Measurements from ENCODE around the gene FUCA1. TPM values are rescaled to one million over a fixed set of nuclear protein-coding genes. Genes with fewer than 3 reads are reported as not detected.
A peak's percentile ranks its signal among the peaks of the same experiment; 100 is the strongest.
"Not testable (repeated sequence)": the region's sequence is repeated elsewhere in the genome, so short reads cannot be mapped to it uniquely, and the experiment has no call there.

FUCA1 gene
- total RNA-seq, 2 experiments from 2014 or later: 4.6 to 4.8 TPM

DNA sequence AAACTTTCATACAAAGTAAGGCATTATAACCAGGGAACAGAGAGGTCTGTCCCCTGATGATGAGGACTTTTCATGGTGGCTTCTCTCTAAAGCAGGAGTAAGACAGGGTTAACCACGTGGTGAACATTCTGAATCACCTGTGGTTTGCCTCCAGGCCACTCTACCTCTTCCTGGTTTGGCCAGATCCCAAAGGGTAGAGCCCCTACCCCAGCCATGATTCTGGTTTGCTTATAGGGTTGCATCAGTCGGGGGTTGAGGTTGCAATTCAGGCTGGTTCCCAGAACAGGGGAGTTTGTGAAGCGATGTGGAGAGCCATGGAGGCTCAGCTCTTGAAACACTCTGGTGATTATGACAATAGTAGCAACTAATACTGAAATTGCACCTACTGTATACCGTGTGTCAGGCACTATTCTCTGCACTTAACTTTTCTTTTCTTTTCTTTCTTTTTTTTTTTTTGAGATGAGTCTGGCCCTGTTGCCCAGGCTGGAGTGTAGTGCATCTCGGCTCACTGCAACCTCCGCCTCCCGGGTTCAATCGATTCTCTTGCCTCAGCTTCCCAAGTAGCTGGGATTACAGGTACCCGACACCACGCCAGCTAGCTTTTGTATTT, 36.8 kb upstream of the FUCA1 start:
- no peaks in the 10 kb centered on the region for H3K9me3 Mint-ChIP-seq
- H3K4me3 Mint-ChIP-seq: no peak overlapping the region
- intact Hi-C loops (cut with micrococcal nuclease): no loop called here
- POLR2A ChIA-PET: interaction anchor here (0.6 kb wide), 1 partner anchor 103 kb away, joined by 3 read pairs; no protein-coding TSS in a partner anchor
- H3K4me1 Mint-ChIP-seq (ENCODE audit: low read depth): peaks cover 36% of the 10 kb centered on the region
- TF ChIP-seq, protein P1, sequence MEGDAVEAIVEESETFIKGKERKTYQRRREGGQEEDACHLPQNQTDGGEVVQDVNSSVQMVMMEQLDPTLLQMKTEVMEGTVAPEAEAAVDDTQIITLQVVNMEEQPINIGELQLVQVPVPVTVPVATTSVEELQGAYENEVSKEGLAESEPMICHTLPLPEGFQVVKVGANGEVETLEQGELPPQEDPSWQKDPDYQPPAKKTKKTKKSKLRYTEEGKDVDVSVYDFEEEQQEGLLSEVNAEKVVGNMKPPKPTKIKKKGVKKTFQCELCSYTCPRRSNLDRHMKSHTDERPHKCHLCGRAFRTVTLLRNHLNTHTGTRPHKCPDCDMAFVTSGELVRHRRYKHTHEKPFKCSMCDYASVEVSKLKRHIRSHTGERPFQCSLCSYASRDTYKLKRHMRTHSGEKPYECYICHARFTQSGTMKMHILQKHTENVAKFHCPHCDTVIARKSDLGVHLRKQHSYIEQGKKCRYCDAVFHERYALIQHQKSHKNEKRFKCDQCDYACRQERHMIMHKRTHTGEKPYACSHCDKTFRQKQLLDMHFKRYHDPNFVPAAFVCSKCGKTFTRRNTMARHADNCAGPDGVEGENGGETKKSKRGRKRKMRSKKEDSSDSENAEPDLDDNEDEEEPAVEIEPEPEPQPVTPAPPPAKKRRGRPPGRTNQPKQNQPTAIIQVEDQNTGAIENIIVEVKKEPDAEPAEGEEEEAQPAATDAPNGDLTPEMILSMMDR (IDR thresholded peaks at IDR 0.05): no peak
- no peaks in the 10 kb centered on the region for H3K36me3 Mint-ChIP-seq (ENCODE audit: low read depth)
- peak; percentile 83 for DNase-seq
- ATAC-seq: peak; percentile 79
- no peaks in the 10 kb centered on the region for H3K27me3 Mint-ChIP-seq
- peak overlapping the region; percentile 37 for H3K27ac Mint-ChIP-seq
- CTCF ChIA-PET: interaction anchor here (1.3 to 1.6 kb wide), 2 partner anchors 95 to 133 kb away, joined by 3 to 4 read pairs; no protein-coding TSS in a partner anchor

DNA sequence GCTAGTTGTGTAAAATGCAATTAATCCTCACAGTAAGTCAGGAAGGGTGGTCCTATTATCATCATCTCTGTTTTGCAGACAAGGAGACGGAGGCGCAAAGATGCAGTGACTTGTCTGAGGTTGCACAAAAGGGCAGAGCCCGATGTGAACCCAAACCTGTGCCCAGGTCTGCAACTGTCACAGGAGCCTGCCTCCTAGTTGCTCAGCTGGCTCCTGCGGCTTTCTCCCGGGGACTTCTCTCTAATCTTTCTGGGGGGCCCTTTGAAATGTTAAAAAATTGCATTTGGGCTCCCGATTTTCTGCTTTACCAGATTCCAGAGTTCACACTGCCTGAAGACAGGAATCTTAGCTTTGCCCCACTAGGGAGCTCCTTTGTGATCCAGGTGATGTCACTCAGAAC, 35.7 kb upstream of the FUCA1 start:
- CTCF ChIA-PET: interaction anchor here (1.0 to 1.2 kb wide), 2 partner anchors 13 to 92 kb away, joined by 3 to 9 read pairs; no protein-coding TSS in a partner anchor
- peaks cover 33% of the 10 kb centered on the region for H3K4me1 Mint-ChIP-seq (ENCODE audit: low read depth)
- no peaks in the 10 kb centered on the region for H3K36me3 Mint-ChIP-seq (ENCODE audit: low read depth)
- H3K9me3 Mint-ChIP-seq: no peaks in the 10 kb centered on the region
- intact Hi-C loops (cut with micrococcal nuclease): no loop called here
- H3K4me3 Mint-ChIP-seq: no peak overlapping the region
- TF ChIP-seq, protein P1 (IDR thresholded peaks at IDR 0.05): no peak
- no peak for ATAC-seq
- no peak overlapping the region for H3K27ac Mint-ChIP-seq
- H3K27me3 Mint-ChIP-seq: no peaks in the 10 kb centered on the region
- POLR2A ChIA-PET: interaction anchor here (0.6 to 1.3 kb wide), 2 partner anchors 9 to 77 kb away, joined by 3 to 5 read pairs; partner anchors contain the start of gene CNR2
- no peak for DNase-seq

DNA sequence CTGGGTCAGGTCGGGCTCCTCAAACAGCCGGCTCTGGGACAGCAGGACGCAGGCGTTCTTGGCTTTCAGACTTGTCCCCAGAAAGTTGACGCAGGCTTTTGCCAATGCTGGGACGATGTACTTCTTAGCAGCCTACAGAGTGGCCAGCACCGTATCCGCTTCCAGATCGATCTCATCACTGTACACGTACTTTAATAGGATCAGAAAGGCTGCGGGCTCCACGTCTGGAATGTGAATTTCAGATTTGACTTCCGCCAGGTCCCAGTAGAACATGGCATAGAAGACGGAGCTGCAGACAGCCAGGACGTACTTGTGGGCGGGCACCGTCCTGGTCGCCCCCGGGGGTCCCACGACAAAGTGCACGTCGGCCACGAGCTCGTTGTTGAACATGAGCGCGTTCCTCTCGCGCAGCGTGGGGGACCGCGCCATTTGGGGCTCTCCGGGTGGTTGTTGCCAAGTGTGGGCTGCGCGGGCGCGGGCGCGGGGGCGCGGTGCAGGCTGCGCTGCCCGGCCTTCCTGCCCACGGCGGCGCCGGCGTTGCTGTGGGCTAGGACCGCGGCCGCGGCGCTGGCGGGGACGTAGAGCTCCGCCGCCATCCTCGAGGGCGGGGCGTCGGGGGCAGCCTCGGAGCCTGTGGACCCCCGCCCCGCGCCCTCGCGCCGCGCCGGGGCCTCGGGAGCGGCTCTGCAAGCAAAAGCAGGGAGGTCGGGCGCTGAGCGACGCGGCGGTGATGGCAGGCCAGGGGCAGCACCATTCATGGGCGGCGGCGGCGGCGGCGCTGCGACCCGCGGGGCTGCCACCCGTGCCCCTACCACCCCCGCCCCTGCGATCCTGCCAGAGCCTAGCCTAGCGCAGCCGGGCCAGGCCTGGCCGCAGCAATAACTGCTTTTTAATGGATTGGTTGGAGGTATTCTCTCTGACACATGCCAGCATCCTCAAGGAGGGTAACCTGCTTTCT, 34.5 kb upstream of the FUCA1 start:
- H3K4me3 Mint-ChIP-seq: no peak overlapping the region

DNA sequence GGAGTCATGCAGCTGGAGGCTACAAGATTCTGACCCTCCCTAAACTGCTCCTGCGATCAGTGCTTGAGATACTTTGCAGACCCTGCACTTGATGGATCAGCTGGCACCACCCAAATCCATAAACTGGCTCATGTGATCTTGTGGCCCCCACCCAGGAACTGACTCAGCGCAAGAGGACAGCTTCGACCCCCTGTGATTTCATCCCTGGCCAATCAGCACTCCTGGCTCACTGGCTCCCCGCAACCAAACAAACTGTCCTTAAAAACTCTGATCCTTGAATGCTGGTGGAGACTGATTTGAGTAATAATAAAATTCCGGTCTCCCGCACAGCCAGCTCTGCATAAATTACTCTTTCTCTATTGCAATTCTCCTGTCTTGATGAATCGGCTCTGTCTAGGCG, 31.9 kb upstream of the FUCA1 start:
- POLR2A ChIA-PET; ATAC-seq; H3K36me3 Mint-ChIP-seq (ENCODE audit: low read depth); H3K27me3 Mint-ChIP-seq; H3K4me3 Mint-ChIP-seq; H3K27ac Mint-ChIP-seq; DNase-seq; H3K9me3 Mint-ChIP-seq; intact Hi-C loops (cut with micrococcal nuclease): not testable (repeated sequence)
- H3K4me1 Mint-ChIP-seq (ENCODE audit: low read depth): peaks cover 24% of the 10 kb centered on the region
- CTCF ChIA-PET: interaction anchor here (0.8 kb wide), 1 partner anchor 17 kb away, joined by 3 read pairs; no protein-coding TSS in a partner anchor

More for the DNA sequence above, 34.5 kb upstream of the FUCA1 start:
- TF ChIP-seq, protein P1 (IDR thresholded peaks at IDR 0.05): no peak
- POLR2A ChIA-PET: no interaction called here
- Mint-ChIP-seq H3K4me1 (ENCODE audit: low read depth) (peaks cover 26% of the 10 kb centered on the region), H3K9me3 (no peaks in the 10 kb centered on the region), H3K27ac (no peak overlapping the region), H3K27me3 (no peaks in the 10 kb centered on the region), H3K36me3 (ENCODE audit: low read depth) (no peaks in the 10 kb centered on the region)
- DNase-seq: no peak
- CTCF ChIA-PET: no interaction called here
- intact Hi-C loops (cut with micrococcal nuclease): no loop called here
- no peak for ATAC-seq

DNA sequence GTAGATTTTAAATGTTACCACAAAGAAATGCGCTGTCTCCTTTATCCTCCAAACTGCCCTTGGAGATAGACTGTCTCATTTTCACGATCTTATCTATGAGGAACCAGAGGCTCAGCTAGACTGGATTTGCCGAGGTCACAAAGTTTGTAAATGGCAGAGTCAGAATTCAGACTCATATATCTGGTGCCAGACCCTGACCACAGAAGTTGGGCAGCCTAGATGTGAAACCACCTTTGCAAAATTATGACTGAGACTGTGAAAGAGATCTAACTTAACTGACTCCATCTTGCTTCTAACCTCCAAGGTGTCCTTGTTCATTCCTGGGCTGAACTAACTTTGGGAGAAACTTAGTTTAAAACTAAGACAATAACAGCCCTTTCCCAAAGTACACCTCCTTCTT, 31.0 kb upstream of the FUCA1 start:
- TF ChIP-seq, protein P1 (IDR thresholded peaks at IDR 0.05): no peak
- DNase-seq (peak; percentile 52), ATAC-seq (peak; percentile 65)
- intact Hi-C loops (cut with micrococcal nuclease): no loop called here
- H3K4me1 Mint-ChIP-seq (ENCODE audit: low read depth): peaks cover 17% of the 10 kb centered on the region
- H3K4me3 Mint-ChIP-seq: no peak overlapping the region
- no peaks in the 10 kb centered on the region for H3K36me3 Mint-ChIP-seq (ENCODE audit: low read depth)
- peak overlapping the region; percentile 20 for H3K27ac Mint-ChIP-seq
- CTCF ChIA-PET: no interaction called here
- H3K27me3 Mint-ChIP-seq: no peaks in the 10 kb centered on the region
- H3K9me3 Mint-ChIP-seq: no peaks in the 10 kb centered on the region
- POLR2A ChIA-PET: no interaction called here

All from activated CD8-positive, alpha-beta T cell treated with anti-CD3 and anti-CD28 coated beads for 36 hours (primary cell).